HG03139 (cell line): ENCODE results near the gene RBM47.
"Not testable (repeated sequence)": the region's sequence is repeated elsewhere in the genome, so short reads cannot be mapped to it uniquely, and the experiment has no call there.

Experiments
- ATAC-seq: cut with Tn5 transposase; IDR thresholded peaks from one replicate; pipeline ENCODE4 v1.9.1; 2021; ENCODE audit not compliant: unreplicated experiment

Gene RBM47

GRCh38 chr4:40544221-40544620, 85.4 kb downstream of the RBM47 start:
- no peak for ATAC-seq

- ATAC-seq, result no peak
These were observed 88.9 kb downstream of the RBM47 start for GRCh38 chr4:40540800-40541199.

GRCh38 chr4:40536032-40536431, 93.6 kb downstream of the RBM47 start:
- no peak for ATAC-seq

GRCh38 chr4:40531636-40532023, 98.0 kb downstream of the RBM47 start:
- no peak for ATAC-seq

GRCh38 chr4:40530961-40531635, 98.6 kb downstream of the RBM47 start:
- ATAC-seq, result no peak

GRCh38 chr4:40526741-40527140, 102.9 kb downstream of the RBM47 start:
- no peak for ATAC-seq

GRCh38 chr4:40525752-40526598, 103.7 kb downstream of the RBM47 start:
- no peak for ATAC-seq

- no peak for ATAC-seq
These were observed 105.2 kb downstream of the RBM47 start for GRCh38 chr4:40524366-40525041.

- ATAC-seq, result no peak
These were observed 106.1 kb downstream of the RBM47 start for GRCh38 chr4:40523581-40523980.

GRCh38 chr4:40521957-40522356, 107.7 kb downstream of the RBM47 start:
- no peak for ATAC-seq

GRCh38 chr4:40520533-40520932, 109.1 kb downstream of the RBM47 start:
- ATAC-seq, result no peak

- not testable (repeated sequence) for ATAC-seq
These were observed 112.6 kb downstream of the RBM47 start for GRCh38 chr4:40517081-40517480.

GRCh38 chr4:40516651-40517050, 113.0 kb downstream of the RBM47 start:
- ATAC-seq, result no peak

GRCh38 chr4:40515398-40516293, 114.0 kb downstream of the RBM47 start:
- peak; percentile 87 for ATAC-seq

GRCh38 chr4:40515037-40515397, 114.6 kb downstream of the RBM47 start:
- no peak for ATAC-seq

- ATAC-seq, result no peak
These were observed 115.1 kb downstream of the RBM47 start for GRCh38 chr4:40514497-40514951.

GRCh38 chr4:40511036-40511614, 118.5 kb downstream of the RBM47 start:
- ATAC-seq, result no peak

GRCh38 chr4:40507977-40508376, 121.7 kb downstream of the RBM47 start:
- no peak for ATAC-seq

GRCh38 chr4:40506492-40506891, 123.2 kb downstream of the RBM47 start:
- no peak for ATAC-seq

- ATAC-seq, result no peak
These were observed 123.6 kb downstream of the RBM47 start for GRCh38 chr4:40506066-40506465.
